GM19452 (cell line): Measurements from ENCODE around the gene RCAN2.

Source experiments
- ATAC-seq: cut with Tn5 transposase; IDR thresholded peaks from one replicate; pipeline ENCODE4 v1.9.1; 2021; ENCODE audit not compliant: unreplicated experiment

The RCAN2 gene

GRCh38 chr6:46491628-46492547 is 639 bp upstream of the RCAN2 start:
- peak; percentile 23 for ATAC-seq

DNA sequence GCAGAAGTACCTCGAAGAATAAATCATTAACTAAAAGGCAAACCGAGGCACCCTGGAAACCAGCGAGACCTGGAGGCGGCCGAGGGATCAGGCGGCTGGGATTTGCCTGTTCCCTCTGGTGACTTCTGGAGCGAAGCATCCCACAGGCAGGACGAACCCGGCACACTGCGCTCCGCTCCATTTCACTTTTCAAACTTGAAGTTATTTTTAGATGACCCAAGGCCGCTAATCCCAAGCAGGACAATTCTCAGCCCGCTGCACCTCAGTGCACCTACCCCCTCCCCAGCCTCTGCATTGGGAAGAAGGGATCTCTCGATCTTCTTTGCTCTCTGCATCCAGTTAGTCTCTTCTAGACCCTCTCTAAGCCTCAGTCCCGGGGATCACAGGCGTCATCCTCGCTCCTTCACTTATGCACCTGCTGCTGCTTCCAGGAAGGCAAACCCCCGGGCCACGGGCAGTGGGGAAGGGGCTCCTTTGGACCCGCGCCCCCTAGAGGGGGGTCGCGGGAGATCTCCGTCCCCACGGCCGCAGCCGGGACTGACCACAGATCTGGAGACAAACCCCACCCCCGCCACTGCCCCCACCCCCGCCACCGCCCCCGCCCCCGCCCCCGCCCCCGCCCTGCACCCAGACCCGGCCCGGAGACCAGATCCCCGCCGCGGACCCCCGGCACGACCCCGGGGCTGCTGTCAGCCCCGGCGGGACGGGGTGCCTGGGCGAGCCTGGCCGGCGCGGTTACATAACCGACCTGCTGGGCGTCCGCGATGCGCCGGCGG is 636 bp downstream of the RCAN2 start:
- no peak for ATAC-seq

GRCh38 chr6:46486181-46486580 is 5.1 kb downstream of the RCAN2 start:
- ATAC-seq = no peak

DNA sequence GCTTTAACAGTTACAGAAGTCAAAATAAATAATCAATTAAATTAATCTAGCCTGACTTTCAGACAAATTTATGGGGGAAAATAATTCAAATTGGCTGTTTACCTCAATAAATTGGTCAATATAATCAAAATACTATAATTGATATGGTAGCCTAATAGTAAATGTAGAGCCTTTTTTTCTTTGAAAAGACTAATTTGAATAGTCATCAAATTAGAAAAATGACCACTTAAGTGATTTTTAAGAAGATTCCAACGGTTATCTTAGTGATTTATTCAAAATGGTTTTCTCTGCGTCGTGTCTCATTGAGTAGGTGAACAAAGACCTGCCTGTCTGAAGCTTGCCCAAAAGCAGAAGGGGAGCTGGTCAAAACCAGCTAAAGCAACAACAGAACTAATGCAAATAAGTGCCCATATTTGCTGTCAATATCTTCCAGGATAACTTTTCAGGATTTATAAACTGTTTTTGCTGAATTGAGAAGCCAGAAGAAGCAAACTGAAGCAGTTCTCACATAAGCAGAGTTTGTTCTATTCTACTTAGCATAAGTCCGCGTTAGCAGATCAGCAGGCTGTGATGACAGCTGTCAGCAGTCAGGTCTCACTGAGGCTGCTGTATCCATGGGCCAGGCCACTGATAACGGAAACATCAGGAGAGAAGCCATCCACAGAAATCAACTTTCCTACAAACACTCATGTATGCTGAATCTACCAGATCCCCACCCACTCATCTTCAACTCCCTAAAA is 7.0 kb downstream of the RCAN2 start:
- ATAC-seq = no peak

DNA sequence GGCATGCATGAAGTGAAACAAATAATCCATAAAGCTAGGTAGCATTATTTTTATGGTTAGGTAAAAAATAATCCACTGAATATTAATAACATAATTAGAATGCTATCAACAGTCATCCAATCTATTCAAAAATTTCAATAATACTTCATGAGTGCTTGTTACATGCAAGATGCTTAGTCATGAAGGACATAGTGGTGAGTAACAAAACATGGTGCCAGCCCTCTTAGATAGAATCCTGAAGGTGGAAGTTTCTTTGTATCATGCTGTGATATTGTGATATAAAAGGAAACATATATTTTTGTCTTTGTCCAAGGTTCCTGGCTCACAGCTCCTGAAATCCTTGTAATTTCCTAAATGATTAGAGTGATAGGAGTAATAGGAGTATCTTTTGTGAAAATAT is 14.9 kb downstream of the RCAN2 start:
- ATAC-seq = no peak

DNA sequence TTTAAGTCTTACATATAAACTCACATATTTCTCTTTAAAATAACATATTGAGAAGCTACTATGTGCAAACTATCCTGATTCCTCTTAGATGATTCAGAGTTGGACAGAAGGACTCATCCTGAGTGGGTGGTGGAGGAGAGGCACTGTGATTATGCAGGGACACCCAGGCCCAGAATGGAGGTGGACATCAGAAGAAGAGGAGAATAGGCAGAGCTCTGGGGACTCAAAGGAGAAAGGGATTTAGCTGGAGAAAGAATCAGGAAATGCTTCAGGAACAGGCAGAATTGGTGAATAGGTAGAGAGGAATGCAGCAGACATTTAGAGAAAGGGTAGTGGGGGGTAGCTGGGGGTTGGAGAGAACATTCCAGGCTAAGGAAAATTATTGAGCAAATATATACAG is 17.4 kb downstream of the RCAN2 start:
- ATAC-seq = no peak

- ATAC-seq = no peak
Observed at GRCh38 chr6:46472243-46472642, 19.0 kb downstream of the RCAN2 start.

DNA sequence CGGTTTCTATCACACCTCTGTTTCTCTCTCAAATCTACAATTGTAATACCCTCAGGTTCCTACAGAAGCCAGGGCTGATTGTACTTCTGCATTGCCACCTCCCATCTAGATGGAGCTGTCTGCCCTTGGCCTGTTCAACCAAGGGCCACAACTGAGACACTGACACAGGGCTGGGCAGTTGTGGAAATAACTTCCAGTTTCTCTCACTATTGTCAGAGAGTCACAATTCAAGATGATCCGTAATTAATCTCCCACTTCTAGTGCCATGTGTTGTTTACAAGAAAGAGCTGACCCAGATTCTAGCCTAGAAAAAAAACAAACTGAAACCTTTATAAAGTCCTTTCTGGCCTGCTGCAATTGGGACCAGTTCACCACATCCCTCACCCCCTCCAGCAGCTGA is 22.2 kb downstream of the RCAN2 start:
- no peak for ATAC-seq

GRCh38 chr6:46468403-46469010 is 22.7 kb downstream of the RCAN2 start:
- no peak for ATAC-seq

- ATAC-seq = no peak
Observed at GRCh38 chr6:46466570-46466969, 24.7 kb downstream of the RCAN2 start.

- ATAC-seq = no peak
Observed at GRCh38 chr6:46465294-46466165, 25.7 kb downstream of the RCAN2 start.

DNA sequence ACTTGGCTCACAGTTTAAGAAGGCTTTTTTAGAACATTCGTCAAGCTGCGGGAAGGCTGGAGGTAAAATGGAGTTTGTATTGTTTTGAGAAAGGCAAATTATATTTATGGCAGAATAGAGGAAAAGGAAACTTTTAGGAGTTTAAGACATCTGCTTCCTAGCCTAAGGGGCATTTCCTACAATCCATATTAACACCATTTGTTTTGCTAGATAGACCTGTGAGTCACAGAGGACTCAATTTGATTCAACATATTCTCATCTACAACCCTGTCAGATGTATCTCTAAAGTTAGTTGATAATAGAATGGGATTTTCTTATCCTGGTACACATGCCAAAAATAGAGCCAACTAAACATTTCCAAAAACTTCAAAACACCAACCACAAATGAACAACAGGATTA is 35.0 kb downstream of the RCAN2 start:
- no peak for ATAC-seq

- ATAC-seq = no peak
Observed at GRCh38 chr6:46454691-46455090, 36.6 kb downstream of the RCAN2 start.

DNA sequence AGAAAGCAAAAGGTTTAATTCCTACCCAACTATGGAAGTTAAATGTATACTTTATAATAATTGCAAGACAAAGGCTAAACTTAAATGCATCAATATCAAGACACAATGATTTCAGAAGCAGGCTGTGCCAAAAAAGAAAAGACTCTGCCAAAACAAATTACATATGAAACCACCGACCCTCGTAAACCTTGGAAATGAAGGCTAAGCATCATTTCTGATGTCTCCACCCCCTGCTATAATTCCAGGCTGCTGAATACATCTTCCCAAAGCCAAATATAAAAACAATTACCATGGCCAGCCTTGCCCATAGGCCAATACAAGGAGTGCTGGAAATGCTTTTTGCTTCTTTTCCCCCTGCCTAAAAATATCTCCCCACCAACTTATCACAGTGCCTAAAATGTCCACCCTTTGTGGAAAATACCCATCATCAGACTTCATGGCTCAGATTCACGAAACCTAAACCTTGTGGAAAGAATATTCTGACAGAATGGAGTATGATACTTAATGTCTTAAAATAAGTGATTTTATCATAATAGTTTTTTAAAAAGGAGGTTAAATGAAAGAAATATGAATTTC is 37.4 kb downstream of the RCAN2 start:
- no peak for ATAC-seq

- no peak for ATAC-seq
Observed at GRCh38 chr6:46453216-46453615, 38.0 kb downstream of the RCAN2 start.

- ATAC-seq = no peak
Observed at GRCh38 chr6:46452312-46452917, 38.8 kb downstream of the RCAN2 start.

- no peak for ATAC-seq
Observed at GRCh38 chr6:46451343-46451742, 39.9 kb downstream of the RCAN2 start.

GRCh38 chr6:46444772-46445454 is 46.3 kb downstream of the RCAN2 start:
- ATAC-seq = no peak

- no peak for ATAC-seq
Observed at GRCh38 chr6:46443623-46444022, 47.6 kb downstream of the RCAN2 start.
